HepG2 (cell line): Measurements from ENCODE around the gene ZMIZ1. TPM values are rescaled to one million over a fixed set of nuclear protein-coding genes. Genes with fewer than 3 reads are reported as not detected.

Experiments
- ARNT2 ChIP-seq: sonication (generic); formaldehyde crosslinking; IDR thresholded peaks from 2 replicates; pipeline ENCODE4 v1.8.0; 2022; ENCODE audit warnings: mild to moderate bottlenecking, low read depth, missing genetic modification reagents, moderate library complexity
- ASH2L ChIP-seq: fragments of 300-600, 200-600 bp; sonication (generic); IDR thresholded peaks from 2 replicates; pipeline ENCODE4 v1.7.0; 2017; ENCODE audit warnings: low read depth, mild to moderate bottlenecking, moderate library complexity, mixed read lengths, low read length; ENCODE audit not compliant: insufficient read length
- ATF3 ChIP-seq: sonication (generic); formaldehyde crosslinking; IDR thresholded peaks from 2 replicates; pipeline ENCODE4 v1.4.0; 2020; ENCODE audit warnings: missing genetic modification reagents
- ATF7-NPFF ChIP-seq: sonication (generic); formaldehyde crosslinking; IDR thresholded peaks from 2 replicates; pipeline ENCODE4 v1.8.1; 2023; ENCODE audit warnings: mild to moderate bottlenecking, low read depth, missing genetic modification reagents, moderate library complexity
- KAT2B ChIP-seq: fragments of 150-350 bp; IDR thresholded peaks from 2 replicates; pipeline ENCODE4 v1.6.1; 2014; ENCODE audit warnings: low read depth, low read length, borderline replicate concordance
- KDM2A ChIP-seq: sonication (generic); formaldehyde crosslinking; IDR thresholded peaks from 2 replicates; pipeline ENCODE4 v1.4.0; 2020; ENCODE audit warnings: low read depth, missing genetic modification reagents, borderline replicate concordance
- KLF15 ChIP-seq: sonication (generic); formaldehyde crosslinking; IDR thresholded peaks from 2 replicates; pipeline ENCODE4 v1.8.1; 2023; ENCODE audit warnings: borderline replicate concordance, mild to moderate bottlenecking, inconsistent platforms, missing genetic modification reagents, mixed read lengths
- MED1 ChIP-seq: sonication (generic); formaldehyde crosslinking; IDR thresholded peaks from 2 replicates; pipeline ENCODE4 v1.4.0; 2020; ENCODE audit warnings: missing genetic modification reagents
- NFAT5 ChIP-seq: sonication (generic); formaldehyde crosslinking; IDR thresholded peaks from 2 replicates; pipeline ENCODE4 v1.4.0; 2020; ENCODE audit warnings: missing genetic modification reagents
- NFYC ChIP-seq: IDR thresholded peaks from 2 replicates; pipeline ENCODE4 v1.6.1; 2016; ENCODE audit warnings: missing genetic modification reagents, missing compliant biosample characterization
- REPIN1 ChIP-seq: sonication (generic); formaldehyde crosslinking; IDR thresholded peaks from 2 replicates; pipeline ENCODE4 v1.8.0; 2022; ENCODE audit warnings: missing genetic modification reagents, low read depth, mild to moderate bottlenecking, borderline replicate concordance
- SUZ12 ChIP-seq: fragments of 150-350 bp; IDR thresholded peaks from 2 replicates; pipeline ENCODE4 v1.6.1; 2014; ENCODE audit warnings: low read depth, low read length
- TCF7L2 ChIP-seq: IDR thresholded peaks from 2 replicates; pipeline ENCODE4 v1.6.1; 2011; ENCODE audit warnings: mild to moderate bottlenecking, low read depth, low read length, moderate library complexity
- TOPORS ChIP-seq: sonication (generic); formaldehyde crosslinking; IDR thresholded peaks from 2 replicates; pipeline ENCODE4 v1.8.0; 2023; ENCODE audit warnings: mild to moderate bottlenecking, missing genetic modification reagents
- TP53 ChIP-seq: sonication (generic); formaldehyde crosslinking; conservative IDR thresholded peaks from 2 replicates; pipeline ENCODE4 v1.4.0; 2020; ENCODE audit warnings: missing genetic modification reagents
- ZBTB7B ChIP-seq: sonication (generic); formaldehyde crosslinking; IDR thresholded peaks from 2 replicates; pipeline ENCODE4 v1.4.0; 2020; ENCODE audit warnings: missing genetic modification reagents
- ZNF350 ChIP-seq: sonication (generic); formaldehyde crosslinking; IDR thresholded peaks from 2 replicates; pipeline ENCODE4 v1.4.0; 2020; ENCODE audit warnings: mild to moderate bottlenecking, low read depth, missing genetic modification reagents, borderline replicate concordance
- ZNF570 ChIP-seq: sonication (generic); formaldehyde crosslinking; IDR thresholded peaks from 2 replicates; pipeline ENCODE4 v1.4.0; 2020; ENCODE audit warnings: mild to moderate bottlenecking, missing genetic modification reagents, borderline replicate concordance
- polyA plus RNA-seq, 8 experiments: library from polyadenylated mRNA; depleted of rRNA in 3 of 8; stranded (reverse) in 7 of 8; unstranded in 1 of 8; fragments of >200 nt; fragmentation: Illumina TruSeq in 4 of 8; extraction: Trizol in 4 of 8; gene quantifications; 2 replicates each; pipeline versions ENCODE4 v1.2.1 to v1.2.3, GENCODE V29; 2011 to 2016; ENCODE audit warnings: low read depth in 4 of 8, missing spikeins in 1 of 8, mixed read lengths in 1 of 8; ENCODE audit not compliant: insufficient read depth in 1 of 8
- total RNA-seq, 5 experiments: library from RNA; depleted of rRNA; stranded (reverse); fragments of >200 nt; fragmentation: Illumina TruSeq; extraction: Trizol; gene quantifications; 2 replicates each; pipeline ENCODE4 v1.2.3, GENCODE V29; 2016; ENCODE audit warnings: low read depth in 1 of 5
- TF ChIP-seq, protein P1 (sequence below): sonication (generic); formaldehyde crosslinking; IDR thresholded peaks from 2 replicates; pipeline ENCODE4 v1.5.0; 2020; ENCODE audit warnings: mild to moderate bottlenecking, missing genetic modification reagents, borderline replicate concordance

Gene ZMIZ1
- total and polyA plus RNA-seq, 2 of the 13 experiments (the other 11 are each of a cell fraction or from before 2014, with no cell fraction given), result 5.3 to 10.2 TPM

DNA sequence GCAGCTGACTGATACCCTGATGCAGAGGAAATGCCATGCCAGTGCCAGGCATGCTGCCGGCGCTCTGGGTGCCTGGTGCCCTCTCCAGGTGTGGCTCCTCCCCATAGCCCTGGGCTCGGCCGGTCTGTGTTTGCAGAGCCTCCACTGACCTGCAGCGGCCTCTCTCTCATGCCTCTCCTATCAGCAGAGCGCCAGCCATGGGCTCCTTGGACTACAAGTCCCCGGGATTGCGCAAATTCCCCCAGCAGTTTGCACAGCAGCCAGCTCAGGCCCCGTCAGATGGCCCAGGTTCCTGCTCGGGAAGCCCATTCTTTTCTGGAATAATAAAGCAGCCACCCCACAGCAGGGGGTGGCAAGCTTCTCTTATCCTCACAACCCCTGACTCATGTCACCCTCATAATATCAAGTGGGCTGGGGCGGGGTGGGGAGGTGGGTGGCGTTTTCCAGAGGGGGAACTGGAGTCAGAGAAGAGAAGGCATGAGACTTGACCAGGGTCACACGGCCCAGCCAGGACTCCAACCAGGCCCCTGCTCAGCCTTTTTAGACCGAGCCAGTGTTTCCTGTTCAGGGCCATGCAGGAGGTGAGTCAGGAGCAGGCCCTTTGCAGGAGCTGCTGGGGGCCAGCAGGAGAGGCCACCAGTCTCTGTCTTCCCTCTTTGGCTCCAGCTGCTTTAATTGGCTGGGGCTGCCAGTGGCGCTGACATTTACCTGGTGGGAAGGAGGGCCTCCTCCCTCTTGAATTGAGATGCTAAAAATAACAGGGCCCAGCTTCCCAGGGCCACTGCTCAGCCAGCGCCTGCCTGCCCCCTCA lies 58.6 kb downstream of the ZMIZ1 start (continued):
- TF ChIP-seq ASH2L, result no peak
- 0 out of 2 replicates have a peak, but pooled peaks have one; percentile 17 for TF ChIP-seq ATF7-NPFF (CRISPR knock-in tag)
- TF ChIP-seq NFYC (CRISPR knock-in tag), result no peak
- TF ChIP-seq ARNT2, result no peak
- TF ChIP-seq SUZ12, result no peak
- TF ChIP-seq REPIN1 (CRISPR knock-in tag), result peak; percentile 80
- peak; percentile 80 for TF ChIP-seq MED1 (CRISPR knock-in tag)
- TF ChIP-seq ZBTB7B (CRISPR knock-in tag), result peak; percentile 86; the same call in 1 of the 2 replicates
- TF ChIP-seq TCF7L2, result no peak
- TF ChIP-seq ZNF570 (CRISPR knock-in tag), result no peak
- no peak for TF ChIP-seq ATF3
- TF ChIP-seq, protein P1, sequence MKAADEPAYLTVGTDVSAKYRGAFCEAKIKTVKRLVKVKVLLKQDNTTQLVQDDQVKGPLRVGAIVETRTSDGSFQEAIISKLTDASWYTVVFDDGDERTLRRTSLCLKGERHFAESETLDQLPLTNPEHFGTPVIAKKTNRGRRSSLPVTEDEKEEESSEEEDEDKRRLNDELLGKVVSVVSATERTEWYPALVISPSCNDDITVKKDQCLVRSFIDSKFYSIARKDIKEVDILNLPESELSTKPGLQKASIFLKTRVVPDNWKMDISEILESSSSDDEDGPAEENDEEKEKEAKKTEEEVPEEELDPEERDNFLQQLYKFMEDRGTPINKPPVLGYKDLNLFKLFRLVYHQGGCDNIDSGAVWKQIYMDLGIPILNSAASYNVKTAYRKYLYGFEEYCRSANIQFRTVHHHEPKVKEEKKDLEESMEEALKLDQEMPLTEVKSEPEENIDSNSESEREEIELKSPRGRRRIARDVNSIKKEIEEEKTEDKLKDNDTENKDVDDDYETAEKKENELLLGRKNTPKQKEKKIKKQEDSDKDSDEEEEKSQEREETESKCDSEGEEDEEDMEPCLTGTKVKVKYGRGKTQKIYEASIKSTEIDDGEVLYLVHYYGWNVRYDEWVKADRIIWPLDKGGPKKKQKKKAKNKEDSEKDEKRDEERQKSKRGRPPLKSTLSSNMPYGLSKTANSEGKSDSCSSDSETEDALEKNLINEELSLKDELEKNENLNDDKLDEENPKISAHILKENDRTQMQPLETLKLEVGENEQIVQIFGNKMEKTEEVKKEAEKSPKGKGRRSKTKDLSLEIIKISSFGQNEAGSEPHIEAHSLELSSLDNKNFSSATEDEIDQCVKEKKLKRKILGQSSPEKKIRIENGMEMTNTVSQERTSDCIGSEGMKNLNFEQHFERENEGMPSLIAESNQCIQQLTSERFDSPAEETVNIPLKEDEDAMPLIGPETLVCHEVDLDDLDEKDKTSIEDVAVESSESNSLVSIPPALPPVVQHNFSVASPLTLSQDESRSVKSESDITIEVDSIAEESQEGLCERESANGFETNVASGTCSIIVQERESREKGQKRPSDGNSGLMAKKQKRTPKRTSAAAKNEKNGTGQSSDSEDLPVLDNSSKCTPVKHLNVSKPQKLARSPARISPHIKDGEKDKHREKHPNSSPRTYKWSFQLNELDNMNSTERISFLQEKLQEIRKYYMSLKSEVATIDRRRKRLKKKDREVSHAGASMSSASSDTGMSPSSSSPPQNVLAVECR (CRISPR knock-in tag), result peak; percentile 56; the same call in 1 of the 2 replicates
- TF ChIP-seq KDM2A, result peak; percentile 59; the same call in 1 of the 2 replicates
- TF ChIP-seq NFAT5, result no peak
- TF ChIP-seq TP53, result no peak
- peak; percentile 57; the same call in 1 of the 2 replicates for TF ChIP-seq ZNF350
- TF ChIP-seq KLF15 (CRISPR knock-in tag), result no peak
- no peak for TF ChIP-seq TOPORS
- no peak for TF ChIP-seq KAT2B
